HG02588 (cell line): ENCODE data around the gene RANBP2.
"Not testable (repeated sequence)": the region's sequence is repeated elsewhere in the genome, so short reads cannot be mapped to it uniquely, and the experiment has no call there.

Experiments
- ATAC-seq: cut with Tn5 transposase; IDR thresholded peaks from one replicate; pipeline ENCODE4 v1.9.1; 2021; ENCODE audit warnings: mild to moderate bottlenecking, moderate library complexity; ENCODE audit not compliant: unreplicated experiment

The RANBP2 gene

GRCh38 chr2:108719149-108720044, at the start of gene RANBP2:
Gene RANBP2, plus strand, starts transcription at chr2:108719482. Its CDS starts 125 bp downstream, at chr2:108719607.
- peak; percentile 98 for ATAC-seq

GRCh38 chr2:108670282-108670681, 49.0 kb upstream of the RANBP2 start:
- not testable (repeated sequence) for ATAC-seq

- not testable (repeated sequence) for ATAC-seq
These were observed 47.0 kb upstream of the RANBP2 start for GRCh38 chr2:108672200-108672805.

GRCh38 chr2:108676522-108676921, 42.8 kb upstream of the RANBP2 start:
- not testable (repeated sequence) for ATAC-seq

- not testable (repeated sequence) for ATAC-seq
These were observed 42.0 kb upstream of the RANBP2 start for GRCh38 chr2:108677239-108677744.

- not testable (repeated sequence) for ATAC-seq
These were observed 41.1 kb upstream of the RANBP2 start for GRCh38 chr2:108678198-108678651.

GRCh38 chr2:108680805-108681204, 38.5 kb upstream of the RANBP2 start:
- not testable (repeated sequence) for ATAC-seq

GRCh38 chr2:108688818-108689756, 30.2 kb upstream of the RANBP2 start:
- ATAC-seq = not testable (repeated sequence)

- ATAC-seq = peak; percentile 49
These were observed 29.3 kb upstream of the RANBP2 start for GRCh38 chr2:108690001-108690400.

- ATAC-seq = no peak
These were observed 27.8 kb upstream of the RANBP2 start for GRCh38 chr2:108691447-108691846.

- ATAC-seq = no peak
These were observed 18.1 kb upstream of the RANBP2 start for GRCh38 chr2:108701208-108701607.

GRCh38 chr2:108701806-108702205, 17.5 kb upstream of the RANBP2 start:
- no peak for ATAC-seq

GRCh38 chr2:108704871-108705270, 14.4 kb upstream of the RANBP2 start:
- no peak for ATAC-seq

GRCh38 chr2:108707300-108707699, 12.0 kb upstream of the RANBP2 start:
- ATAC-seq = no peak

GRCh38 chr2:108716971-108717370, 2.3 kb upstream of the RANBP2 start:
- not testable (repeated sequence) for ATAC-seq

GRCh38 chr2:108726048-108726447, 6.8 kb downstream of the RANBP2 start:
- ATAC-seq = not testable (repeated sequence)

- not testable (repeated sequence) for ATAC-seq
These were observed 15.4 kb downstream of the RANBP2 start for GRCh38 chr2:108734656-108735055.

GRCh38 chr2:108757973-108758372, 38.7 kb downstream of the RANBP2 start:
- not testable (repeated sequence) for ATAC-seq

- not testable (repeated sequence) for ATAC-seq
These were observed 43.3 kb downstream of the RANBP2 start for GRCh38 chr2:108762618-108763017.

GRCh38 chr2:108766671-108767070, 47.4 kb downstream of the RANBP2 start:
- not testable (repeated sequence) for ATAC-seq
